Sigmoid colon (tissue), 4 donors: Measurements from ENCODE around the gene FBXO44.

Experiments
- CTCF ChIP-seq, 4 experiments: fragments of 450-650 bp in 3 of 4; fragments of 200-600 bp in 1 of 4; IDR thresholded peaks; one replicate each; pipeline ENCODE4 v1.5.1; 2016 to 2019; ENCODE audit warnings: antibody characterized with exemption in 4 of 4, mild to moderate bottlenecking in 3 of 4, moderate library complexity in 2 of 4
- POLR2AphosphoS5 ChIP-seq, 4 donors: sonication (generic); formaldehyde crosslinking; IDR thresholded peaks; one replicate each; pipeline ENCODE4 v1.6.1; 2017; ENCODE audit warnings: antibody characterized with exemption in 4 of 4

GRCh38 chr1:11628767-11629166 lies 25.9 kb upstream of the FBXO44 start:
- TF ChIP-seq CTCF (IDR thresholded peaks at IDR 0.05) (no peak), POLR2AphosphoS5 (IDR thresholded peaks at IDR 0.05) (no peak)
